Tibial artery (tissue), 4 donors: ENCODE measurements around the gene ZC3H12D.
"Not testable (repeated sequence)": the region's sequence is repeated elsewhere in the genome, so short reads cannot be mapped to it uniquely, and the experiment has no call there.

Experiments used
- DNase-seq, 2 donors: peaks; one replicate each; pipeline ENCODE4 v3.0.0-alpha.2; 2019
- H3K27ac ChIP-seq, 2 donors: fragments of 200-600 bp; sonication (generic) in 1 of 2; 1 replicate in 1 of 2; 2 replicates in 1 of 2; pipeline ENCODE4 v1.5.1; 2018 to 2019; ENCODE audit warnings: mild to moderate bottlenecking in 1 of 2
- H3K27me3 ChIP-seq, 2 donors: fragments of 200-600 bp; sonication (generic) in 1 of 2; one replicate each; pipeline versions ENCODE4 v1.5.1 to v1.6.0; 2016 to 2019
- H3K36me3 ChIP-seq, 3 donors: fragments of 200-600 bp; sonication (generic) in 2 of 3; one replicate each; pipeline ENCODE4 v1.5.1; 2016 to 2019; ENCODE audit warnings: mild to moderate bottlenecking in 2 of 3
- H3K4me1 ChIP-seq, 4 donors: fragments of 200-600 bp; sonication (generic) in 2 of 4; 1 replicate in 3 of 4; 2 replicates in 1 of 4; pipeline ENCODE4 v1.5.1; 2016 to 2019
- H3K4me3 ChIP-seq, 2 donors: fragments of 200-600 bp; sonication (generic) in 1 of 2; 1 replicate in 1 of 2; 2 replicates in 1 of 2; pipeline ENCODE4 v1.5.1; 2018 to 2019; ENCODE audit warnings: mild to moderate bottlenecking in 2 of 2
- H3K9me3 ChIP-seq, 3 donors: fragments of 200-600 bp; sonication (generic) in 1 of 3; one replicate each; pipeline ENCODE4 v1.5.1; 2016 to 2019
- CTCF ChIP-seq, 2 experiments: fragments of 200-600 bp in 1 of 2; fragments of 450-650 bp in 1 of 2; IDR thresholded peaks; one replicate each; pipeline ENCODE4 v1.5.1; 2017 to 2019; ENCODE audit warnings: antibody characterized with exemption in 2 of 2, mild to moderate bottlenecking in 1 of 2, moderate library complexity in 1 of 2
- intact Hi-C: fragments of 100-400 bp; cut with DNase I; formaldehyde crosslinking; loops from one replicate; pipeline ENCODE4 v1.15.0; 2023; ENCODE audit warnings: low total_unique reads

ZC3H12D gene

DNA sequence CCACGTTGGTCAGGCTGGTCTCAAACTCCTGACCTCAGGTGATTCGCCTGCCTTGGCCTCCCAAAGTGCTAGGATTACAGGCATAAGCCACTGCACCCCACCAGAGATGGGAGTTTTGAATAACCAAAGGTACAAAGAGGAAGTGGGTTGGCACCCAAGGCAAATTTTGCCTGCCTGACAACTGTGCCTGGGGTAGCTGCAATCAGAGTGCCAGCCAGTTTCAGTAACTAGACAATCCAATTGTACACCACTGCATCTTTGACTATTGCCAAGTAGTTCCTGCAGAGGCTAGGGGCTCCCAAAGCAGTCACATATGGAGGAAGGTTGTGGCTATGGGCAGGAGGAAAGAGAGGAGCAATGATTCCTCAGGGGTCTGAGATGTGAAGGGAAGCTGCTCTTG, 16.6 kb downstream of the ZC3H12D start:
- no peak for TF ChIP-seq CTCF (IDR thresholded peaks at IDR 0.05)
- no peak for DNase-seq
- H3K4me1 ChIP-seq = peaks cover 0 to 4% (median 0%) of the 10 kb centered on the region in 4 donors
- H3K27me3 ChIP-seq = peaks cover 0 to 9% of the 10 kb centered on the region in 2 donors
- intact Hi-C loops = no loop called here
- H3K36me3 ChIP-seq = no peaks in the 10 kb centered on the region
- no peak overlapping the region for H3K27ac ChIP-seq
- H3K4me3 ChIP-seq = no peak overlapping the region
- H3K9me3 ChIP-seq = no peaks in the 10 kb centered on the region

DNA sequence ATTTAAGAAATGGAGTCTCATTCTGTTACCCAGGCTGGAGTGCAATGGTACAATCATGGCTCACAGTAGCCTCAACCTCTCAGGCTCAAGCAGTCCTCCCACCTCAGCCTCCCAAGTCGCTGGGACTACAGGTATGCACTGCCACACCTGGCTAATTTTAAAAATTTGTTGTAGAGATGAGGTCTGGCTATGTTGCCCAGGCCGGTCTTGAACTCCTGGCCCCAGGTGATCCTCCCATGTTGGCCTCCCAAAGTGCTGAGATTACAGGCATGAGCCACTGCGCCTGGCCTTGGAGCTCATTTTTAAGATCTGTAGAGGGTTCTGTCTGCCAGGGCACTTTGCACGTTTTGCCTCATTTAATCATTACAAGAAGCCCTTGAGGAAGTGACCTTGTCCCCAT, 17.5 kb downstream of the ZC3H12D start:
- Histone ChIP-seq H3K36me3 (no peaks in the 10 kb centered on the region), H3K27me3 (peaks cover 0 to 9% of the 10 kb centered on the region in 2 donors), H3K27ac (no peak overlapping the region), H3K4me1 (peaks cover 0 to 4% (median 0%) of the 10 kb centered on the region in 4 donors), H3K9me3 (no peaks in the 10 kb centered on the region), H3K4me3 (no peak overlapping the region)
- intact Hi-C loops = no loop called here
- no peak for TF ChIP-seq CTCF (IDR thresholded peaks at IDR 0.05)
- no peak for DNase-seq

DNA sequence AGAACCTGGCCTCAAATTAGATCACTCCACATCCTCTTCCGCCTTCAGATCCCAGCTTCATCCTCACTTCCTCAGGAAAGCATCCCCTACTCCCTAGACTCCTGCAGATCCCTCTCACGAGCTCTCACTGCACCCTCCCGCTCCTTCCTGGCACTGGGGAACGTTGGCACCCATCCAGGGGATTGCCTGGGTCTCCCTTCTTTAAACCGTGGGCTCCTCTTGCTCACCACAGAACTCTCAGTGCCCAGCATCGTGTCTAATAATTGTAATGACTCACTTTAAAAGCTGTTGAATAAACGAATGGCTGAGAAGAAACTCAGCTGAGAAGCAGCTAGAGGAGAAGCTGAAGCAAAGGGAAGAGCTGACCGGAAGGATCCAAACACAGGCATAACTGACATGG, 20.4 kb downstream of the ZC3H12D start:
- DNase-seq = no peak
- Histone ChIP-seq H3K27ac (no peak overlapping the region), H3K36me3 (no peaks in the 10 kb centered on the region), H3K4me1 (peaks cover 0 to 4% (median 0%) of the 10 kb centered on the region in 4 donors), H3K9me3 (no peaks in the 10 kb centered on the region), H3K27me3 (peaks cover 0 to 9% of the 10 kb centered on the region in 2 donors), H3K4me3 (no peak overlapping the region)
- intact Hi-C loops = no loop called here
- TF ChIP-seq CTCF (IDR thresholded peaks at IDR 0.05) = no peak

DNA sequence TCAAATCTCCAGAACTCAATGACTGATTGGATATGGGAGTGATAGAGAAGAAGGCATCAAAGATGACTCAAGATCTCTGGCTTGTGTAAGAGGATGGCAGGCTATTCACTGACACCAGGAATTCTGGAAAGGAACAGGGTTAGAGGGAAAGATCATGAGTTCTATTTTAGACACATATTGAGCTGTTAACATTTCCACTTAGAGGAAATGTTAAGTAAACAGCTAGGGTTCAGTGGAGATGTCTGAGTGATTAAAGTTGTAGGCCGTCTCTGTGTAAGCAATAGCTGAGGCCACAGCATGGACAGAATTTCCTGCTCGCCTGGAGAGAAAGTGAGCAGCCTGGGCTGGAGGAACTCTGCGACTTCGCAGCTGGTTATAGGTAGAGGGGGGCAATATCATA, 21.0 kb downstream of the ZC3H12D start:
- Histone ChIP-seq H3K27me3 (peaks cover 0 to 9% of the 10 kb centered on the region in 2 donors), H3K36me3 (no peaks in the 10 kb centered on the region), H3K4me1 (peaks cover 0 to 4% (median 0%) of the 10 kb centered on the region in 4 donors), H3K4me3 (no peak overlapping the region), H3K27ac (no peak overlapping the region), H3K9me3 (no peaks in the 10 kb centered on the region)
- no peak for TF ChIP-seq CTCF (IDR thresholded peaks at IDR 0.05)
- intact Hi-C loops = no loop called here
- DNase-seq = no peak

DNA sequence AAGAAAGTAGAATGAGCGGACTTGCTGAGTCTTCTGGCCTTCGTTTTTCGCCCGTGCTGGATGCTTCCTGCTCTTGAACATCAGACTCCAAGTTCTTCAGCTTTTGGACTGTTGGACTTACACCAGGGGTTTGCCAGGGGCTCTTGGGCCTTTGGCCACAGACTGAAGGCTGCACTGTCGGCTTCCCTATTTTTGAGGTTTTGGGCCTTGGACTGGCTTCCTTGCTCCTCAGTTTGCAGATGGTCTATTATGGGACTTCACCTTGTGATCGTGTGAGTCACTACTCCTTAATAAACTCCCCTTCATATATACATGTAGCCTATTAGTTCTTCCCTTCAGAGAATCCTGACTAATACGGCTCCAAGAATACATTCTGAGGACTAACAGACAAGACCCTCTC, 22.1 kb downstream of the ZC3H12D start:
- intact Hi-C loops = not testable (repeated sequence)

DNA sequence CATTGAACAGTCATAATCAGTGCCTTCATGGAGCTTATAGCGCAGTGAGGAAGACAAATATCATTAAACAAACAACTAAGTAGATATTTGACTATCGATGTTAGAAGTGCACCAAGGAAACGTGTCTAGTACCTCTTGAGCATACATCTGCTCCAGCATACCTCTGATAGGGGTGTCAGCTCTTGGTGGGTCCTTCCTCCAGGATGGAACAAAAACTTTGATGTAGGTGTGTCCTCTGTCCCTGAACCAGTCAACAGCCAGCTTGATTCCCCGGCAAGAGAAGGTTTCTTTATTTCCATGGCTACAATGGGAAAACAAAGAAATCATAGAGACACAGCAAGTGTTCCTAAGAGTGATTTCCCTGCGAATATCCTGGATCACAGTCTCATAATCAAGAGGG, 23.1 kb downstream of the ZC3H12D start:
- Histone ChIP-seq H3K27ac (no peak overlapping the region), H3K36me3 (no peaks in the 10 kb centered on the region), H3K9me3 (no peaks in the 10 kb centered on the region), H3K4me3 (no peak overlapping the region), H3K4me1 (peaks cover 0 to 4% (median 0%) of the 10 kb centered on the region in 4 donors), H3K27me3 (peaks cover 0 to 11% of the 10 kb centered on the region in 2 donors)
- intact Hi-C loops = no loop called here
- TF ChIP-seq CTCF (IDR thresholded peaks at IDR 0.05) = no peak
- no peak for DNase-seq

More for the DNA sequence above, 22.1 kb downstream of the ZC3H12D start:
- not testable (repeated sequence) for H3K27ac ChIP-seq, H3K36me3 ChIP-seq, DNase-seq, H3K27me3 ChIP-seq, H3K4me1 ChIP-seq, H3K9me3 ChIP-seq, H3K4me3 ChIP-seq

DNA sequence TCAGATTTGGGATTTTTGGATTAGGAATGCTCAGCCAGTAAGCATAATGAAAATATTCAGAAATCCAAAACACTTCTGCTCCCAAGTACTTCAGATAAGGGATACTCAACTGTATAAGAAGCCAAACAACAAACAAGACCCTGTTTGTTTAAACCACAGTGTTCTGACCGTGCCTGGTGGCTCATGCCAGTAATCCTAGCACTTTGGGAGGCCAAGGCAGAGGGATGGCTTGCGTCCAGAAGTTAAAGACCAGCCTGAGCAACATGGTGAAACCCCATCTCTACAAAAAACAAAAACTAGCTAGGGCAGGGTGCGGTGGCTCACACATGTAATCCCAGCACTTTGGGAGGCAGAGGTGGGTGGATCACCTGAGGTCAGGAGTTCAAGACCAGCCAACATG, 24.6 kb downstream of the ZC3H12D start:
- H3K4me1 ChIP-seq, H3K27me3 ChIP-seq, H3K4me3 ChIP-seq, H3K9me3 ChIP-seq, DNase-seq, intact Hi-C loops, H3K36me3 ChIP-seq, H3K27ac ChIP-seq: not testable (repeated sequence)
